Measurements from ENCODE around the gene WWOX.

The WWOX gene

GRCh38 chr16:79019431-79019830, 920.0 kb downstream of the WWOX start:
- Histone ChIP-seq H3K27me3 (no peaks in the 10 kb centered on the region), H3K27ac (no peak overlapping the region), H3K4me1 (ENCODE audit: control insufficient read depth in 1 of 2, insufficient read depth in 1 of 2, low read depth in 1 of 2, low read length in 1 of 2) (no peaks in the 10 kb centered on the region), H3K36me3 (no peaks in the 10 kb centered on the region), H3K9me3 (no peaks in the 10 kb centered on the region), H3K4me3 (ENCODE audit: low read depth in 1 of 2, low read length in 1 of 2) (no peak overlapping the region)
- TF ChIP-seq CTCF (IDR thresholded peaks at IDR 0.05) = no peak

DNA sequence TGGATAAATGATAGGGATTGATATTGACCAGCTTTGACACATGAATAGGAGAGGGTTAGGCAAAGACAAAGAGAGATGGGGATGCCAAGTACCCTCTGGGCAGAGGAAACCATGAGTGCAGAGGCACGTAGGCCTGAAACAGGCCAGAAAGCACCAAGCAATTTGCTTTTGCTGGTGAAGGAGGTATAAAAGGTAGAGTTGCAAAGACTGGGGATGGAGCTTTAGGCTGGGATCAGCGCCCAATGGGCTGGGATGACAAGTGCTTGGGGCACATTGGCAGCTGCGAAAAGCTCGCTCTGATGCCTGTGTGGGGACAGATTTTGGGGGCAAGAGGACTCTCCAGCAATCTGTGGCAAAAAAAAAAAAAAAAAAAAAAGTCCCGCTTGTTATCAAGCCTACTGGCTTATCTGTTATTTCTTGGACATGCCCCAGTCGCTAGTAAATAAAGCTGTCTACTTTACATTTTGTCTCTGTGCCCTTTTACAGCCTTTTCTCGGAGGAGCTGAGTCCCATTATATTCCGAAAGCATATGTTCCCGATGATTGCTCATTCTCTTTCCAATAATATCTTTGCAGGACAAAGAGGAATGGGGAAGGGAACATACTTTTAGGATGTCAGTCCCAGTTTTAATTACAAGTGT, 922.7 kb downstream of the WWOX start:
- Histone ChIP-seq H3K9me3 (no peaks in the 10 kb centered on the region), H3K4me3 (ENCODE audit: low read depth in 1 of 2, low read length in 1 of 2) (no peak overlapping the region), H3K36me3 (no peaks in the 10 kb centered on the region), H3K4me1 (ENCODE audit: control insufficient read depth in 1 of 2, insufficient read depth in 1 of 2, low read depth in 1 of 2, low read length in 1 of 2) (no peaks in the 10 kb centered on the region), H3K27ac (no peak overlapping the region), H3K27me3 (no peaks in the 10 kb centered on the region)
- TF ChIP-seq CTCF (IDR thresholded peaks at IDR 0.05) = no peak

DNA sequence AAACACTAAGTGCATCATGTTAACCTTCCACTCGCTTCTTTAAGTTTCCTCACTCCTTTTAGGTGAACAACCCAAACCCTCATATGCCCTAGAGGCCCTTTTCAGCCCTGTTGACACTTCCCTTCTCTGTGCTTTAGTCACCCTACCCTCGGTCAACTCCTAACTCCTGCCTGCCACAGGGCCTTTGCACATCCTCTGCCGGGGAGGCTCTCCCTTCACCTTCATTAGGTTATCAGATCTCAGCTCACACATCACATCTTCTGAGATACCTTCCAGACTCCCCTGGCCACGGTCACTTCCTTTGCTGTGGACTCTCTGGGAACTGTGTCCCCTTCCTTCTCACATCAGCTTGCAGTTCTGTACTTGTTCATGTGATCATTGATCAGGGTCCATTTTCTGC, 926.7 kb downstream of the WWOX start:
- Histone ChIP-seq H3K27me3 (no peaks in the 10 kb centered on the region), H3K9me3 (no peaks in the 10 kb centered on the region), H3K36me3 (no peaks in the 10 kb centered on the region), H3K27ac (no peak overlapping the region), H3K4me1 (ENCODE audit: control insufficient read depth in 1 of 2, insufficient read depth in 1 of 2, low read depth in 1 of 2, low read length in 1 of 2) (no peaks in the 10 kb centered on the region), H3K4me3 (ENCODE audit: low read depth in 1 of 2, low read length in 1 of 2) (no peak overlapping the region)
- TF ChIP-seq CTCF (IDR thresholded peaks at IDR 0.05) = no peak

GRCh38 chr16:79036541-79036940, 937.1 kb downstream of the WWOX start:
- no peaks in the 10 kb centered on the region for H3K9me3 ChIP-seq
- no peak for TF ChIP-seq CTCF (IDR thresholded peaks at IDR 0.05)
- no peaks in the 10 kb centered on the region for H3K27me3 ChIP-seq
- H3K4me3 ChIP-seq (ENCODE audit: low read depth in 1 of 2, low read length in 1 of 2) = no peak overlapping the region
- H3K27ac ChIP-seq = no peak overlapping the region
- H3K4me1 ChIP-seq (ENCODE audit: control insufficient read depth in 1 of 2, insufficient read depth in 1 of 2, low read depth in 1 of 2, low read length in 1 of 2) = no peaks in the 10 kb centered on the region
- no peaks in the 10 kb centered on the region for H3K36me3 ChIP-seq

DNA sequence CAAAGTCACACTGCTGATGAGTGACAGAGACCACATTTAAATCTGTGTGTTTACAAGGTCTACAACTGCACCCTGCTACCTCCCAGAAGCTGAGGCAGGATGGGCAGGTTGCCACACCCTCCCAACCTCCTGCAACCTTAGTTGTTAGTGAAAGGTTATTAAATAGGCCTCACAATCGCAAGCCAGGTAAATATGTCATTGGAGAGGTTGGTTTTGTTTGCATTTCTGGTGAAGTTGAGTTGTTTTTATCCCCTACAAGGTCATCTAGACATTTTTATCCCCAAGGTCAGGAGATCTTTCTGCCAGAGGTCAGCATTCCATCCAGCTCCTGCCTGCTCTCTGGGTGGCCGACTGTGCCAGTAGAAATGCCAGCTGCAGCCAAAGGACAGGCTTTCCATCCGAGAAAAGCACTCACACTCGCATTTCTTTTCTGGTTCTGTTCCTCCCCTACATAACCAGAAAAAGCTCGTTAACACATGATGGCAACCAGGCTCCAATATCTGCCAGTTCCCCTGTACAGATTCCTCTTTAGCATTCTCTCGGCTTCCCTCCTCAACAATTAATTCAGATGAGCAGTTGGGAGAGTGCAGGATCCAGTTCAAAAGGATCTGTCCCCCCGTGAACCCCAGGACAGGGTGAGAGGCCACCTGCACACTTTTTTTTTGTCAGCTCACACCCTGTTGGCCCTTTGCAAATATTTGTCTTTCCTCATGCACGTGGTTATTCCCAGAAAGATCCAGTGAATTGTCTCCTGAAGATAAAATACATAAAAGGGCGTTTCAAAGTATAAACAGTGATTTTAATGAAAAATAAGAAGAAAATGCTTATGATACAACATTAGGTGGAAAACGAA, 938.3 kb downstream of the WWOX start:
- no peaks in the 10 kb centered on the region for H3K36me3 ChIP-seq
- H3K4me1 ChIP-seq (ENCODE audit: control insufficient read depth in 1 of 2, insufficient read depth in 1 of 2, low read depth in 1 of 2, low read length in 1 of 2) = no peaks in the 10 kb centered on the region
- no peaks in the 10 kb centered on the region for H3K9me3 ChIP-seq
- H3K27me3 ChIP-seq = no peaks in the 10 kb centered on the region
- no peak overlapping the region for H3K4me3 ChIP-seq (ENCODE audit: low read depth in 1 of 2, low read length in 1 of 2)
- TF ChIP-seq CTCF (IDR thresholded peaks at IDR 0.05) = no peak
- H3K27ac ChIP-seq = no peak overlapping the region
